ENCODE data around the gene CREB5.

- TF ChIP-seq CTCF (IDR thresholded peaks at IDR 0.05) (no peak), POLR2A (IDR thresholded peaks at IDR 0.05) (no peak)
Measured at GRCh38 chr7:28533267-28533666, 120.9 kb downstream of the CREB5 start.
